ENCODE data around the gene SFMBT2. TPM values are rescaled to one million over a fixed set of nuclear protein-coding genes. Genes with fewer than 3 reads are reported as not detected.

The SFMBT2 gene
- total and polyA plus RNA-seq, 10 of the 15 experiments (the other 5 are each of a cell fraction or from before 2014, with no cell fraction given): 2.8 to 29.6 (median 15.1) TPM

- Histone ChIP-seq H3K4me1 (ENCODE audit: control insufficient read depth, insufficient read depth, low read length) (no peaks in the 10 kb centered on the region), H2AFZ (ENCODE audit: control insufficient read depth, low read depth, low read length) (no peak overlapping the region), H3K9ac (ENCODE audit: control insufficient read depth, insufficient read depth, low read length) (no peak overlapping the region), H3K27me3 (replicated peaks in 1 of 2; ENCODE audit: control insufficient read depth in 2 of 2, insufficient read depth in 2 of 2, low read length in 1 of 2) (no peaks in the 10 kb centered on the region), H3K36me3 (ENCODE audit: control insufficient read depth in 2 of 2, insufficient read depth in 2 of 2, low read length in 1 of 2) (peaks cover 7 to 30% of the 10 kb centered on the region in 2 experiments), H4K20me1 (ENCODE audit: control insufficient read depth, insufficient read depth) (no peaks in the 10 kb centered on the region), H3K9me3 (replicated peaks; ENCODE audit: control insufficient read depth, insufficient read depth, low read length) (no peaks in the 10 kb centered on the region), H3K4me3 (no peak overlapping the region), H3K79me2 (ENCODE audit: control insufficient read depth, insufficient read depth, low read length) (no peaks in the 10 kb centered on the region; the same call in 1 of the 2 replicates), H3K27ac (ENCODE audit: control insufficient read depth, insufficient read depth) (no peak overlapping the region), H3K4me2 (ENCODE audit: control insufficient read depth, insufficient read depth) (no peak overlapping the region)
- intact Hi-C loops (cut with micrococcal nuclease; ENCODE audit: unreplicated experiment): no loop called here
- TF ChIP-seq PBX3 (IDR thresholded peaks at IDR 0.05; ENCODE audit: insufficient replicate concordance, low read depth, low read length): no peak
- no peak for DNase-seq (ENCODE audit: low read depth, low spot score)
- no peak for FAIRE-seq
- ChIA-PET POLR2A (no interaction called here), CTCF (interaction anchor here (0.6 kb wide), 1 partner anchor 376 kb away, joined by 3 read pairs; no protein-coding TSS in a partner anchor), RAD21 (ENCODE audit: unreplicated experiment) (no interaction called here), SMC1A (ENCODE audit: uncharacterized antibody, unreplicated experiment) (no interaction called here)
- ATAC-seq: no peak
- TSS peak; percentile 54 for BruUV-seq (replicated peaks)
- WGBS (ENCODE audit: insufficient coverage, insufficient replicate concordance, low lambda C conversion rate, missing lambda C conversion rate): over 99% methylated on average over 5 of the region's 5 CpGs
- in situ Hi-C loops (cut with MboI): no loop called here
These were observed 160.6 kb downstream of the SFMBT2 start for GRCh38 chr10:7250236-7250635.

- in situ Hi-C loops (cut with MboI): no loop called here
- TF ChIP-seq WRNIP1 (IDR thresholded peaks at IDR 0.05; ENCODE audit: borderline replicate concordance, low read depth, low read length) (no peak), ZNF384 (IDR thresholded peaks at IDR 0.05; ENCODE audit: borderline replicate concordance, low read depth, low read length) (no peak), BCL3 (IDR thresholded peaks at IDR 0.05; ENCODE audit: borderline replicate concordance, insufficient read depth, low read depth, low read length, poor library complexity, severe bottlenecking) (peak; percentile 58)
- no peak for DNase-seq (ENCODE audit: low read depth, low spot score)
- ChIA-PET SMC1A (ENCODE audit: uncharacterized antibody, unreplicated experiment) (no interaction called here), RAD21 (ENCODE audit: unreplicated experiment) (no interaction called here), POLR2A (no interaction called here), CTCF (no interaction called here)
- intact Hi-C loops (cut with micrococcal nuclease; ENCODE audit: unreplicated experiment): no loop called here
- Histone ChIP-seq H2AFZ (ENCODE audit: control insufficient read depth, low read depth, low read length) (no peak overlapping the region), H3K4me3 (no peak overlapping the region), H4K20me1 (ENCODE audit: control insufficient read depth, insufficient read depth) (no peaks in the 10 kb centered on the region), H3K27ac (ENCODE audit: control insufficient read depth, insufficient read depth) (no peak overlapping the region), H3K27me3 (replicated peaks in 1 of 2; ENCODE audit: control insufficient read depth in 2 of 2, insufficient read depth in 2 of 2, low read length in 1 of 2) (no peaks in the 10 kb centered on the region), H3K79me2 (ENCODE audit: control insufficient read depth, insufficient read depth, low read length) (no peaks in the 10 kb centered on the region; the same call in 1 of the 2 replicates), H3K9me3 (replicated peaks; ENCODE audit: control insufficient read depth, insufficient read depth, low read length) (no peaks in the 10 kb centered on the region), H3K4me2 (ENCODE audit: control insufficient read depth, insufficient read depth) (no peak overlapping the region), H3K36me3 (ENCODE audit: control insufficient read depth in 2 of 2, insufficient read depth in 2 of 2, low read length in 1 of 2) (peaks cover 7 to 27% of the 10 kb centered on the region in 2 experiments), H3K9ac (ENCODE audit: control insufficient read depth, insufficient read depth, low read length) (no peak overlapping the region), H3K4me1 (ENCODE audit: control insufficient read depth, insufficient read depth, low read length) (peaks cover 13% of the 10 kb centered on the region)
- 98% methylated on average over 11 of the region's 11 CpGs for WGBS (ENCODE audit: insufficient coverage, insufficient replicate concordance, low lambda C conversion rate, missing lambda C conversion rate)
- ATAC-seq: no peak
- no TSS peak for BruUV-seq (replicated peaks)
- FAIRE-seq: no peak
These were observed 162.2 kb downstream of the SFMBT2 start for GRCh38 chr10:7248585-7249164.
